H1 (cell line): ENCODE results near the gene GTF2H1. TPM values are rescaled to one million over a fixed set of nuclear protein-coding genes. Genes with fewer than 3 reads are reported as not detected.
A peak's percentile ranks its signal among the peaks of the same experiment; 100 is the strongest.

ENCODE experiments used
- CTCF ChIA-PET: fragments of 300-600 bp; sonication (Branson Sonifier 250); formaldehyde crosslinking; loops from one replicate; lab custom pipeline; 2021; ENCODE audit not compliant: partially characterized antibody; lab: Charles Lee
- POLR2A ChIA-PET: fragments of 300-600 bp; sonication (Branson Sonifier 250); formaldehyde crosslinking; loops from one replicate; lab custom pipeline; 2021; ENCODE audit warnings: inconsistent platforms; ENCODE audit not compliant: partially characterized antibody; lab: Charles Lee
- DNase-seq, 2 experiments: peaks; one replicate each; pipeline versions ENCODE4 v3.0.0 to v3.0.0-alpha.2; 2010 to 2022; ENCODE audit warnings: low spot score in 2 of 2, low read depth in 1 of 2, mixed read lengths in 1 of 2
- FAIRE-seq: peaks from 2 replicates; lab custom pipeline; 2011; peaks lifted over from hg19 to GRCh38; lab: Jason Lieb, UNC
- H2AFZ ChIP-seq: 2 replicates; pipeline ENCODE4 v1.8.1; 2012; ENCODE audit warnings: low read length, inconsistent platforms
- H2AK5ac ChIP-seq: 2 replicates; pipeline ENCODE4 v1.6.1; 2013; ENCODE audit warnings: low read depth, low read length
- H2BK120ac ChIP-seq: replicated peaks from 2 replicates; pipeline ENCODE3; 2013; ENCODE audit warnings: low read depth, low read length, inconsistent platforms
- H2BK12ac ChIP-seq: 2 replicates; pipeline ENCODE4 v1.6.1; 2013; ENCODE audit warnings: low read depth, low read length
- H2BK15ac ChIP-seq: 2 replicates; pipeline ENCODE4 v1.6.1; 2013; ENCODE audit warnings: low read length
- H2BK20ac ChIP-seq: 2 replicates; pipeline ENCODE4 v1.6.1; 2013; ENCODE audit warnings: low read length
- H2BK5ac ChIP-seq: 2 replicates; pipeline ENCODE4 v1.6.1; 2013; ENCODE audit warnings: low read depth, low read length
- H3K14ac ChIP-seq: 2 replicates; pipeline ENCODE4 v1.6.1; 2013; ENCODE audit warnings: inconsistent platforms; ENCODE audit not compliant: insufficient read length
- H3K18ac ChIP-seq: 2 replicates; pipeline ENCODE4 v1.6.1; 2013; ENCODE audit warnings: low read length; ENCODE audit errors: extremely low read depth
- H3K23ac ChIP-seq: 2 replicates; pipeline ENCODE4 v1.6.1; 2013; ENCODE audit warnings: inconsistent platforms; ENCODE audit not compliant: insufficient read length
- H3K23me2 ChIP-seq: 2 replicates; pipeline ENCODE4 v1.6.1; 2013; ENCODE audit warnings: low read depth, low read length
- H3K27ac ChIP-seq: 2 replicates; pipeline ENCODE4 v1.6.1; 2011; ENCODE audit warnings: low read depth, low read length, inconsistent platforms
- H3K27me3 ChIP-seq, 4 experiments: replicated peaks in 1 of 4; 1 replicate in 1 of 4; 2 replicates in 3 of 4; pipeline versions ENCODE4 v1.6.1 to v1.8.1; 2011 to 2013; ENCODE audit warnings: low read length in 3 of 4, mild to moderate bottlenecking in 3 of 4, inconsistent platforms in 2 of 4, mixed read lengths in 2 of 4, moderate library complexity in 1 of 4; ENCODE audit not compliant: control insufficient read depth in 3 of 4, insufficient read depth in 3 of 4; ENCODE audit errors: extremely low read depth in 1 of 4
- H3K36me3 ChIP-seq, 4 experiments: 2 replicates each; pipeline versions ENCODE4 v1.6.1 to v1.8.1; 2011 to 2013; ENCODE audit warnings: mild to moderate bottlenecking in 4 of 4, low read length in 3 of 4, moderate library complexity in 2 of 4, control low read depth in 1 of 4, inconsistent platforms in 1 of 4; ENCODE audit not compliant: insufficient read depth in 4 of 4, control insufficient read depth in 2 of 4
- H3K4ac ChIP-seq: replicated peaks from 2 replicates; pipeline ENCODE3; 2013; ENCODE audit warnings: low read length, low read depth, mixed read lengths, inconsistent platforms; ENCODE audit not compliant: insufficient read length
- H3K4me1 ChIP-seq, 4 experiments: replicated peaks in 1 of 4; 1 replicate in 1 of 4; 2 replicates in 3 of 4; pipeline versions ENCODE4 v1.6.1 to v1.8.1; 2011 to 2013; ENCODE audit warnings: low read length in 3 of 4, inconsistent platforms in 2 of 4, mixed read lengths in 1 of 4; ENCODE audit not compliant: insufficient read depth in 4 of 4, control insufficient read depth in 3 of 4
- H3K4me2 ChIP-seq, 2 experiments: 2 replicates each; pipeline versions ENCODE4 v1.6.1 to v1.8.1; 2011 to 2013; ENCODE audit warnings: low read depth in 2 of 2, low read length in 2 of 2, control low read depth in 1 of 2, inconsistent platforms in 1 of 2, mild to moderate bottlenecking in 1 of 2; ENCODE audit not compliant: insufficient read depth in 1 of 2
- H3K4me3 ChIP-seq, 4 experiments: fragments of 200-600, 300-600 bp in 1 of 4; sonication (generic), shearing (Covaris generic), sonication (Bioruptor Twin) in 1 of 4; 2 replicates each; pipeline versions ENCODE4 v1.5.1 to v1.8.1; 2011 to 2016; ENCODE audit warnings: low read length in 4 of 4, low read depth in 3 of 4, control low read depth in 2 of 4, inconsistent platforms in 2 of 4, mild to moderate bottlenecking in 2 of 4, mixed read lengths in 1 of 4, moderate library complexity in 1 of 4; ENCODE audit not compliant: insufficient read depth in 2 of 4; ENCODE audit errors: extremely low read depth in 1 of 4
- H3K56ac ChIP-seq: replicated peaks from 2 replicates; pipeline ENCODE3; 2013; ENCODE audit warnings: low read depth, mild to moderate bottlenecking, mixed read lengths, low read length, inconsistent platforms; ENCODE audit not compliant: insufficient read length
- H3K79me1 ChIP-seq: 2 replicates; pipeline ENCODE4 v1.6.1; 2013; ENCODE audit warnings: low read depth, low read length, control low read depth
- H3K79me2 ChIP-seq, 2 experiments: 2 replicates each; pipeline versions ENCODE4 v1.6.1 to v1.8.1; 2012 to 2013; ENCODE audit warnings: low read length in 2 of 2, mild to moderate bottlenecking in 2 of 2, inconsistent platforms in 1 of 2; ENCODE audit not compliant: insufficient read depth in 2 of 2, control insufficient read depth in 1 of 2
- H3K9ac ChIP-seq, 4 experiments: replicated peaks in 1 of 4; 1 replicate in 1 of 4; 2 replicates in 3 of 4; pipeline versions ENCODE4 v1.6.1 to v1.8.1; 2011 to 2013; ENCODE audit warnings: low read depth in 3 of 4, low read length in 3 of 4, control low read depth in 2 of 4, mild to moderate bottlenecking in 2 of 4, moderate library complexity in 2 of 4, inconsistent platforms in 1 of 4; ENCODE audit errors: extremely low read depth in 1 of 4
- H3K9me3 ChIP-seq, 2 experiments: 2 replicates each; pipeline versions ENCODE4 v1.6.1 to v1.8.1; 2012 to 2013; ENCODE audit warnings: mild to moderate bottlenecking in 2 of 2, moderate library complexity in 2 of 2, control low read depth in 1 of 2, inconsistent platforms in 1 of 2, low read depth in 1 of 2, low read length in 1 of 2, mixed read lengths in 1 of 2; ENCODE audit not compliant: insufficient read depth in 2 of 2
- H4K20me1 ChIP-seq, 2 experiments: replicated peaks in 1 of 2; 2 replicates each; pipeline versions ENCODE3 to v1.8.1; 2011 to 2013; ENCODE audit warnings: inconsistent platforms in 2 of 2, low read length in 2 of 2, mild to moderate bottlenecking in 1 of 2; ENCODE audit not compliant: insufficient read depth in 2 of 2, control insufficient read depth in 1 of 2
- H4K5ac ChIP-seq: 2 replicates; pipeline ENCODE4 v1.6.1; 2013; ENCODE audit warnings: low read length, low read depth, mixed read lengths, inconsistent platforms; ENCODE audit not compliant: insufficient read length
- H4K8ac ChIP-seq: 2 replicates; pipeline ENCODE4 v1.8.0; 2013; ENCODE audit warnings: mild to moderate bottlenecking, moderate library complexity, low read length, inconsistent platforms; ENCODE audit not compliant: insufficient read depth; ENCODE audit errors: extremely low read depth
- H4K91ac ChIP-seq: replicated peaks from 2 replicates; pipeline ENCODE3; 2013; ENCODE audit warnings: low read length, mixed read lengths, inconsistent platforms; ENCODE audit not compliant: insufficient read length
- BACH1 ChIP-seq: IDR thresholded peaks from 2 replicates; pipeline ENCODE4 v1.6.1; 2012; ENCODE audit warnings: low read length, improper control_type of control experiment
- CBX8 ChIP-seq: fragments of 300-800, 300-1000 bp; sonication (generic); IDR thresholded peaks from 2 replicates; pipeline ENCODE4 v1.7.1; 2016; ENCODE audit warnings: low read depth, low read length, borderline replicate concordance
- KDM4A ChIP-seq: IDR thresholded peaks from one replicate; pipeline ENCODE4 v1.7.1; 2012; ENCODE audit warnings: low read depth, mild to moderate bottlenecking, moderate library complexity, low read length, inconsistent platforms; ENCODE audit not compliant: severe bottlenecking
- POLR2AphosphoS5 ChIP-seq: IDR thresholded peaks from 2 replicates; pipeline ENCODE4 v1.6.1; 2011; ENCODE audit warnings: low read depth, low read length
- SAP30 ChIP-seq: fragments of 300-600 bp; sonication (generic); IDR thresholded peaks from 2 replicates; pipeline ENCODE4 v1.7.1; 2012; ENCODE audit warnings: low read length, moderate library complexity, mild to moderate bottlenecking, inconsistent platforms; ENCODE audit not compliant: insufficient read depth, insufficient replicate concordance
- TBP ChIP-seq: IDR thresholded peaks from 2 replicates; pipeline ENCODE4 v1.6.1; 2011; ENCODE audit warnings: low read depth, low read length, improper control_type of control experiment
- TCF12 ChIP-seq: IDR thresholded peaks from 2 replicates; pipeline ENCODE4 v1.6.1; 2011; ENCODE audit warnings: low read depth, mild to moderate bottlenecking, low read length
- YY1 ChIP-seq: IDR thresholded peaks from 2 replicates; pipeline ENCODE4 v1.6.1; 2011; ENCODE audit warnings: low read depth, mild to moderate bottlenecking, low read length
- WGBS, 2 experiments: shearing (Covaris generic) in 1 of 2; methylation state at CpG; one replicate each; pipeline versions ENCODE4 v1.1.6 to v1.1.7; 2013 to 2015; ENCODE audit warnings: low lambda C conversion rate in 2 of 2, mixed read lengths in 2 of 2, inconsistent platforms in 1 of 2, low coverage in 1 of 2, missing lambda C conversion rate in 1 of 2; ENCODE audit not compliant: insufficient replicate concordance in 2 of 2, insufficient coverage in 1 of 2, insufficient read length in 1 of 2; ENCODE audit errors: extremely low coverage in 1 of 2, missing lambda C conversion rate in 1 of 2; 5-methylcytosine and 5-hydroxymethylcytosine counted together
- long read RNA-seq, 2 experiments: library from RNA in 1 of 2; library from capped mRNA in 1 of 2; stranded (forward); transcript quantifications; one replicate each; pipeline ENCODE4 v2.0.0, GENCODE V29; 2021; ENCODE audit warnings: inconsistent platforms in 1 of 2
- polyA minus RNA-seq, 3 experiments: library from RNA; depleted of rRNA, polyadenylated mRNA; stranded (reverse); fragments of >200 nt; gene quantifications; 1 replicate in 2 of 3; 2 replicates in 1 of 3; pipeline ENCODE4 v1.2.3, GENCODE V29; 2011
- polyA plus RNA-seq, 7 experiments: library from polyadenylated mRNA; depleted of rRNA in 3 of 7; stranded (reverse) in 5 of 7; unstranded in 2 of 7; fragments of >200 nt in 5 of 7; fragments of 200-250 nt in 2 of 7; gene quantifications; 1 replicate in 5 of 7; 2 replicates in 1 of 7; 4 replicates in 1 of 7; pipeline versions ENCODE4 v1.2.1 to v1.2.3, GENCODE V29; 2011 to 2013; ENCODE audit warnings: missing spikeins in 2 of 7, mixed read lengths in 2 of 7
- total RNA-seq: library from RNA; stranded (reverse); fragmentation: NEBNext Ultra II Directional; extraction: Animal tissue kit (Norgen Biotek cat#: 25700); gene quantifications from 2 replicates; pipeline ENCODE4 v1.2.1, GENCODE V29; 2021

GTF2H1 gene
- 26.3 and 28.0 TPM in 2 replicates for total RNA-seq
- 9.1 and 9.3 TPM in 2 replicates for polyA plus RNA-seq (2011; rRNA removed)
- 13.2 TPM for polyA plus RNA-seq (2011; cell fraction: cytosol; rRNA removed)
- polyA plus RNA-seq (2011; cell fraction: nucleus; rRNA removed): 17.3 TPM
- polyA plus RNA-seq (2012, experiment 1 of 2): 12.8 to 22.2 TPM (median 16.6 TPM) in 4 replicates
- 1.7 TPM for polyA plus RNA-seq (2012, experiment 2 of 2)
- polyA plus RNA-seq (2013, experiment 1 of 2): 16.9 TPM
- 16.1 TPM for polyA plus RNA-seq (2013, experiment 2 of 2)
- 21.8 and 34.5 TPM in 2 replicates for polyA minus RNA-seq (2011; rRNA and poly(A)+ RNA removed)
- polyA minus RNA-seq (2011; cell fraction: cytosol; rRNA and poly(A)+ RNA removed): 17.3 TPM
- 35.7 TPM for polyA minus RNA-seq (2011; cell fraction: nucleus; rRNA and poly(A)+ RNA removed)
- long read RNA-seq, experiment 1, transcript GTF2H1-201 (15 exons, 2,982 nt): major isoform, 8 of 35 reads
- long read RNA-seq, experiment 1, partial matches to known transcripts: 18 of 35 reads
- long read RNA-seq, experiment 1, other reads (novel, unspliced or antisense): 9 of 35 reads
- long read RNA-seq, experiment 2, transcript GTF2H1-201 (15 exons, 2,982 nt): major isoform, 8 of 15 reads
- long read RNA-seq, experiment 2, partial matches to known transcripts: 5 of 15 reads
- long read RNA-seq, experiment 2, other reads (novel, unspliced or antisense): 1 of 15 reads

DNA sequence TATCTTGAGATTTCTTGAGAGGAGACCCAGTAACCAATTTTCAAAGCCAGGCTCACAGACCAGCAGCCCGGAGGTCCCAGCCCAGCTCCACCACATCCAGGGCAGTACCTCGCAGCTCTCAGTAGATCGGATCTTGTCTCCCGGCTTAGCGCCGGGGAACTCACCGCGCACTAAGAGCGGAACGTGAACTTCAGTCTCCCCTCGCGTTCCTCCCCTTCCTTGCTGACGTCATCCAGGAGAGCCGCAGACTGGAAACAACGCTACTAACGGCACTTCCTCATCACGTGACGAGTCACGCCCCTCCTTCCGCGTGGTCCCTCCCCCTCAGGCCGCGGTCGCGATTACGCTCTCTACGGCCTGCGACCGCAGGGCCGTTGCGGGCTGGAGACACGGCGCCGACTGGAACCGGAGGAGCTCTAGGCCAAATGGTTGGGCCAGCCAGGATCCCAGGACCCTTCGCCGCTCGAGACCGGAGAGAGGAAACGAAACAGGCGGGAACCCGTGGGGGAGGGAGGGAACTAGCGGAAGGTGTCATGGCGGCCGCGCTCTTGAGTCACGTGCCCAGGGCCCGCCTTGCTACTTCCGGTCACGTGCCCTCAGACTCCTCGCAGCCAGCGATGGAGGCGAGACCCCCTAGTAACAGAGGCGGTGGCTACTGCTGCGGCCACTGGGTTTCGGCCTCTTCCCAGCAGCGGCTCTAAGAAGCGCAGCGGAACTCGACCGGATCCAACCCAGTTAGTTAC is at the start of gene GTF2H1, which contains the start of gene HPS5:
Gene GTF2H1, plus strand, starts transcription at position 599 of the 743 bp plus-strand sequence. CDS start 10,508 bp downstream, outside the sequence.
Gene HPS5, minus strand, starts transcription at position 172 of the 743 bp plus-strand sequence. CDS start 4,282 bp downstream, outside the sequence.
- no peak within 1 kb of the TSS for H2BK20ac ChIP-seq
- DNase-seq: peak; percentile 91 to 96
- no peak within 1 kb of the TSS for H3K23ac ChIP-seq
- peak within 1 kb of the TSS; percentile 77 to 89 for H3K4me2 ChIP-seq
- 0 out of 2 replicates have a peak within 1 kb of the TSS, but pooled peaks have one; percentile 20 for H2BK15ac ChIP-seq
- peaks cover 14 to 85% of the 10 kb centered on the region in 2 experiments; a peak in 3 of 4 replicates for H3K79me2 ChIP-seq
- H3K4ac ChIP-seq: peak within 1 kb of the TSS; percentile 81
- peak within 1 kb of the TSS; percentile 100 for H4K91ac ChIP-seq
- H4K8ac ChIP-seq: peak within 1 kb of the TSS; percentile 100
- H3K27me3 ChIP-seq: no peaks in the 10 kb centered on the region
- peak within 1 kb of the TSS; percentile 75 to 92 (median 86) for H3K4me3 ChIP-seq
- H3K36me3 ChIP-seq: peaks cover 0 to 6% (median 0%) of the 10 kb centered on the region in 4 experiments; a peak in 1 of 8 replicates
- no peaks in the 10 kb centered on the region for H3K9me3 ChIP-seq
- peak within 1 kb of the TSS; percentile 99 for H3K56ac ChIP-seq
- ChIA-PET POLR2A (interaction anchor here (0.5 to 3.6 kb wide), 9 partner anchors 9 to 329 kb away, joined by 3 to 24 read pairs (median 6); partner anchors contain the start of genes LDHA and TSG101), CTCF (interaction anchor here (1.1 kb wide), 2 partner anchors 207 to 400 kb away, joined by 3 to 5 read pairs; no protein-coding TSS in a partner anchor)
- peak; percentile 94 for FAIRE-seq
- no peaks in the 10 kb centered on the region; a peak in 2 of 7 replicates for H3K4me1 ChIP-seq
- H2BK12ac ChIP-seq: peak within 1 kb of the TSS; percentile 99
- H3K27ac ChIP-seq: peak within 1 kb of the TSS; percentile 100
- peaks cover 11% of the 10 kb centered on the region for H3K23me2 ChIP-seq
- peak within 1 kb of the TSS; percentile 99 for H4K5ac ChIP-seq
- peak within 1 kb of the TSS; percentile 97 for H3K18ac ChIP-seq
- H2AK5ac ChIP-seq: 0 out of 2 replicates have a peak within 1 kb of the TSS, but pooled peaks have one; percentile 9
- peak within 1 kb of the TSS; percentile 86 for H2BK120ac ChIP-seq
- no peaks in the 10 kb centered on the region for H3K79me1 ChIP-seq
- H4K20me1 ChIP-seq: peaks cover 0 to 2% of the 10 kb centered on the region in 2 experiments
- H3K14ac ChIP-seq: peak within 1 kb of the TSS; percentile 84
- H2AFZ ChIP-seq: peak within 1 kb of the TSS; percentile 99
- 1% methylated on average over 40 of the region's 61 CpGs; no CpG with 5 or more reads in 1 of the 2 experiments for WGBS, 2 experiments
- peak within 1 kb of the TSS; percentile 91 to 100 (median 99) for H3K9ac ChIP-seq
- H2BK5ac ChIP-seq: peak within 1 kb of the TSS; percentile 100
- TF ChIP-seq SAP30: peak; percentile 18
- TF ChIP-seq TCF12: no peak
- peak; percentile 83 for TF ChIP-seq KDM4A
- peak; percentile 97 for TF ChIP-seq YY1
- TF ChIP-seq CBX8: no peak
- no peak for TF ChIP-seq BACH1
- TF ChIP-seq POLR2AphosphoS5: peak; percentile 96
- TF ChIP-seq TBP: peak; percentile 90
